DMS153 (cell line): ENCODE results near the gene PAX2.

Experiments used
- DNase-seq: peaks from one replicate; lab custom pipeline; 2025; lab: John Stamatoyannopoulos, UW

The PAX2 gene

DNA sequence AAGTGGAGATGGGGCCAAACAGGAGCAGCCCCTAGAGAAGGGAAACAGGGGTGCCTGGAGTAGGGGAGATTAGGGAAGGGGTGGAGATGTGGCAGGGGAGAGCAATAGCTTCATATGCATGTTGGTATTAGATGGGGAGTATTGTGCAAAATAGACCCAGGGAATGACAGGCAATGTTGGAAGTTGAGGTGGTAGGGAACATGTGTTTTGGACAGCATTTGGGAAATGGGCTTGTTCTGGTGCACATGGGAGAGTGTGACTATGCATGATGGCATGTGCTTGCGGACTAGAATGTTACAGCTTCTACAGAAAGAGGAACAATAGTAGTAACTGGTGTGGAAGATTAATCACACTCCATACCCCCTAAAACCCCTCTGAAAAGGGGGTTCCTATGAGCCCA is 10.4 kb downstream of the PAX2 start:
- DNase-seq: no peak

DNA sequence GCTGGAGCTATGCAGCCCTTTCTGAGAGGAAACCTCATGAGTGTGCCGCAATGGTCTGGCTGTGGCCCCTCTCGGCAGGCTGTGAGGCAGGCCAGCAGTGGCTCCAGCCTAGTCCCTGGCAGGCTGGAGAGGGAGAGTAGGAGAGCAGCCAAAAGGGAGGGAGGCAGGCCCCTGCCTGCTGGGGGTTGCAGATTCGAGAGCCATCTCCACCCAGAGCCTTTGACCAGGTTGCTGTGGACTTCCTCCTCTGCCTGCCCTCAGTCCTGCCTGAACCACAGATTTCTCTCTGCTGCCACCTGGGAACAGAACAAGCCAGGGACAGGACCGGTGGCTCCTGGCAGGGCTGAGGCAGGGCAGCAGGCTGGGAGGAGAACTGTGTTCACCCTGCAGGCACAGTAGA is 13.9 kb downstream of the PAX2 start:
- no peak for DNase-seq

DNA sequence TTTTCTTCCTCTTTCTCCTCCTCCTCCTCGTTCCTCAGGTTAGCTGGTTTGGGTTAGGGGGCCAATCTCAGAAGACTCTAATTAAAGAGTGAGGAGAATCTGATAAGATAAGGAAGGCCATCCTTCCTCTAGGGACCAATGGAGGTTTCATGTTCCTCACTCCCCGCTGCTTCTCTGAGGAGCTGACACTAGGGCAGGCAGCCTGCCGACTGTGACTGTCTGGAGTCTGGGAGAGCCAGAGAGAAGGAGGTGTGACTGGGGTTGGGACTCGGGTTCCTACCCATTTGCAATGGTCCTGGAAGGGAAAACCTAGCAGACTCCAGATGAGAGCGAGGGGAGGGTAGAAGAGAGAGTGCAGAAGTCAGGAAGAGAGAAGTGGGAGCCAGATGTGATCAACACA is 15.3 kb downstream of the PAX2 start:
- DNase-seq: no peak

DNA sequence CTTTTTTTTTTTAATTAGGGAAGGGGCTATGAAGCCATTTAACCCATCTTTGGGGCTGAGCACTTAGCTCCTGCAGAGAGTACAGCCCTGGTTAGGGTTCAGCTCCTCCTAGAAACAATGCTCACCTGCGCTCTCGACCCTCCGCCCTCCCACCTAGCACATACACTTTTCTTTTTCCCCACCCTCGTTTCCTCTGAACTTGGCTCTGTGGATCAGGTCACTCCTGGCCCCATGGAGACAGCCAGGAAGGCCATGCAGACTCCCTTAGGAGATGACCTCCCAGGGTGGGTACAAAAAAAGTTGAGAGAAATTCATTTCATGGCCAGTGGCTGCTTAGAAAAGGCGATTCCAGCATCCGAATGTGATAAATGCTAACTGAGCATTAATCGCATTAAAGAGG is 15.8 kb downstream of the PAX2 start:
- DNase-seq: no peak

DNA sequence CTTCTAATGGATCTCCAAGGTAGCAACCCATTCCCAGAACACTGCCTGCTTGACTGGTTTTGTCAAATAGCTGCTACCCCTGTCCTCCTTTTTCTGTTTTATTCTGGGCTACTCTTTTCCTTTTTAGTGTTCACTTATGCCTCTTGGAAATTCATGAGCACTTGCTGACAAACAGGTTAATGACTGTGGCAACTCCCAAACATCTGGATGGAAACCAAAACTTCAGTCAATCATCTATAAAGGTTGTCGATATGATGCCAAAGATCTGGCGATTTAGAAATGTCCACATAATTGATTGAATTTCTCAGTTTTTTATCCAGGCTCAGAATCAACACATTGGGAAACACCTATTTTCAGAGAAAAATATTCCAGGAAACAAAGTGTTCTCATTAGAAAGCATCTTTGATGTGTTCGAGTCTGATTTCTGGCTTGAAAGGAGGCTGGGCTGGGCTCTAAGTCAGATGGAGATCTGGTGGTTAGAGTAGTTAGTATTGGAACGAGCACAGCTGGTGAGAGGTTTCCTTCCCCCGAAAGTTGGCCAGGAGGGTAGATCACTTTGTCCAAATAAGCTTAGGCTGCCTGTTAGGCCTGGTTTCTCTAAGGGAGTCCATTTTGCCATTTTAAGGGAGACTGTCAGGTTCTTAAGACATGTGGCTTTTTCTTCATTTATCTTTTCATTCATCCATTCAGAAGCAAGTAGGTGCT is 17.8 kb downstream of the PAX2 start:
- DNase-seq: no peak

- DNase-seq: no peak
These were observed 21.5 kb downstream of the PAX2 start for GRCh38 chr10:100766693-100767421.

GRCh38 chr10:100767422-100767775 is 22.0 kb downstream of the PAX2 start:
- no peak for DNase-seq

DNA sequence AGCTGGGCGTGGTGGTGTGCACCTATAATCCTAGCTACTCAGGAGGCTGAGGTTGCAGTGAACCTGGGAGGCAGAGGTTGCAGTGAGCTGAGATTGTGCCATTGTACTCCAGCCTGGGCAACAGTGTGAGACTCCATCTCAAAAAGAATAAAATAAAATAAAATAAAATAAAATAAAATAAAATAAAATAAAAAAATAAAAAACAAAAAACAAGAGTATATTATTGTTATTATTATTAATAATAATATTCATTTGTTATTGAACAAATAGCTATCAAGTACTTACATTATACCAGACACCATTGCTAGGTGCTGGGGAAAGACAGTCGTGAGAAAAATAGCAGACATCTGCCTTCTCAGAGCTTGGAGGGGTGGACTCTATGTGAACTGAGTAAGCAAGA is 24.1 kb downstream of the PAX2 start:
- DNase-seq: no peak

- no peak for DNase-seq
These were observed 28.3 kb downstream of the PAX2 start for GRCh38 chr10:100773646-100774045.

- DNase-seq: no peak
These were observed 28.8 kb downstream of the PAX2 start for GRCh38 chr10:100774223-100774622.

DNA sequence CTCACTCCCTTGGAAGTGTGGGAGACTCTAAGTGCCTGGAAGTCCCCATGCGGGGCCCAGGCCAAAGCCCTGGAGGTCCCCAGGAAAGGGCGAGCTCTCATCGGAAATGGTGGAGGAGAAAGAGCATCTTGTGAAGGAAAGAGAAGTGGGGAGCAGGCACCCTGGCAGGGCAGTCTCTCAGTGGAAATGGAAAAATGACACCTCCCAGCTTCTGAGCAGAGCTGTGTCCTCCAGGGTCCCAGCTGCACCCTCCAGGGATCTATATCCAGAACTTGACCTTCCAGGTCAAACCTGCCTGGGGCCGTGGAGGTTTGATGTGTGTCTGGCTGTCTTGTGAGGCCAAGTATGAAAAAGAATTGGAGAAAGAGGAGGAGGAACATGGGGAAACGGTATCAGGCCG is 29.5 kb downstream of the PAX2 start:
- no peak for DNase-seq

DNA sequence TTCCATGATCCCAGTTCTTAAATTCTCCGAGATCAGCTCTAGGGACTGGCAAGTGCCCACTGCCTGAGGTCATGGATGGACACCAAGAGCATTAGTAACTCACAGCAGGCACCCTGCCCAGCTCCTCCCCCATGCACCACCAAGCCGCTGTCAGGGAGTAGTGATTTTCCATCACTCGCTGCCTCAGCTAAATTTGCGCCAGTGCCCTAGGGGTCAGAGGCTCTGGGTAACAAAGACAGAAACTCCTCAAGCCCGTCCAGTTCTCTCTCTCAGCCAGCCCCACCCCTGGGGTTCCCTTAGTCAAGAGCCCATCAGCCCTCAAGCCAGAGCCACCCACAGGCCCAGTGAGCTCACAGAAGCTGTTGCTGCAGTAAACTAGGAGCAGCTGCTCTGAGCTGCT is 30.0 kb downstream of the PAX2 start:
- DNase-seq: no peak

DNA sequence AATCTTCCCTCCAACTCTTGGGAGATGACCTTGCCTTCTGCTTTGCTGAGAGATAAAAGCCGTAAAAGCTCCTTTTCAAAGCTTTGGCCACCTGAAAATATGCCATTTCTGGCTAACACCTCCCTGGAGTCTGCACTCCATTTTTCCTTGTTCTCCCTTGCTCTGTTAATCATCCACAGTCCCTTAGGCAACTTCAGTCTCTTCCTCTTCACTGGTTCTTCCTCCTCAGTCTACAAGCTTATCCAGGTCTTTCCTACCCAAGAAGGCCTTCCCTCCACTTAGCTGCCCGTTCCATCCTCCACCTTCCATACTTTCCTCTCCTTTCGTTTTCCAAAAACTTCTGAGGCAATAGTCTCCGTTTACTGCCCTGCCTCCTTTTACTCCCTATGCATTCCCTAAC is 30.5 kb downstream of the PAX2 start:
- DNase-seq: no peak

DNA sequence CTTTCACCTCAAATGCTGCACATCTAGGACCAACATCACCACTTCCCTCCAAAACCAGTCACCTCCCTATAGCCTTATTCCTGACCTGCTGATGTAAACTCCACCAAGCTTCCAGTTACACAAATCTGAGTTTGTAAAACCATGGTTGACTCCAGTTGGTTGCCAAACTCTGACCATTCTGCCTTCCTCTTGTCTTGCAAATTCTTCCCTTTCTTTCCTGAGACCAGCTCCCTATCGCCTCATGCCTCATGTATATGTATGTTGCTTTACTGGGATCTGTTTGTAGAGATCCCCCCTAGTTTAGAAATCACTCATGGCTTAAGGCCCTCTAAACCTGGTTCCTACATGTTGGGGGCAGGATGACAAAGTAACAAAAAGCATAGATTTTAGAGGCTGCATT is 31.3 kb downstream of the PAX2 start:
- no peak for DNase-seq

DNA sequence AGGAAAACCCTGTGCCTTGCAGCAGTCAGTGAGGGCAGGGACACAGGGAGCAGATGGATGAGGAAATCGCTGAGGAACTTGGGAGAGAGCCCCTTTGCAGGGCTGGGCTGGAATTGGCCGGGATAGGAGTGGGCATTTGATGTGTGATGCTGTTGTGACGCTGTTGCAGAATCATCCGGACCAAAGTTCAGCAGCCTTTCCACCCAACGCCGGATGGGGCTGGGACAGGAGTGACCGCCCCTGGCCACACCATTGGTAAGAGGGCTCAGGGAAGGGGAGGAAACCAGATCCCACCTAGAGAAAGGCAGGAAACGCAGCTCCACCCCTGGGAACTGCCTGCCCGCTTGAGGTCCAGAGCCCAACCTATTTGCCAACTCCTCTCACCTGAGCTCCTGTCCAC is 33.9 kb downstream of the PAX2 start:
- no peak for DNase-seq

GRCh38 chr10:100780324-100780723 is 34.9 kb downstream of the PAX2 start:
- DNase-seq: no peak

- no peak for DNase-seq
These were observed 35.8 kb downstream of the PAX2 start for GRCh38 chr10:100781145-100781665.

GRCh38 chr10:100782461-100783244 is 37.3 kb downstream of the PAX2 start:
- no peak for DNase-seq

GRCh38 chr10:100784126-100784525 is 38.7 kb downstream of the PAX2 start:
- no peak for DNase-seq

DNA sequence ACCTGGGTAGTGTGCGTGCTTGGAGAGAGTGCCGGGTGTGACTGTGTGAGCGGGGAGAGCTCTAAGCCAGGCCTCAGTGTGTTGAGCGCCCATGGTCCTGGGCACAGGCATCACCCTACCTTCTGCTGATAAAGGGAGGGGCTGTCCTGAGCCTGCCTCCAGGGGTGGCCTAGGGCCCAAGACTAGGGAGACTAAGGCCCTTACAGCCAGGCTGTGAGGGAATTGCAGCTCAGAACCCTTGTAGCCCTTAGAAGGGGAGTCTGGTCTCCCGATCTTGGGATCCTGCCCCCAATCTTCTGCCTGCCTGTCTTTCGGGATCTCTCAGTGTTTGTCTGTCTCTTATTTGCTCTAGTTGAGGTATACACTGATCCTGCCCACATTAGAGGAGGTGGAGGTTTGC is 41.2 kb downstream of the PAX2 start:
- no peak for DNase-seq

- no peak for DNase-seq
These were observed 42.9 kb downstream of the PAX2 start for GRCh38 chr10:100788002-100788903.

- no peak for DNase-seq
These were observed 45.4 kb downstream of the PAX2 start for GRCh38 chr10:100790761-100791208.
